ENCODE results near the gene FGF10.

Gene FGF10

DNA sequence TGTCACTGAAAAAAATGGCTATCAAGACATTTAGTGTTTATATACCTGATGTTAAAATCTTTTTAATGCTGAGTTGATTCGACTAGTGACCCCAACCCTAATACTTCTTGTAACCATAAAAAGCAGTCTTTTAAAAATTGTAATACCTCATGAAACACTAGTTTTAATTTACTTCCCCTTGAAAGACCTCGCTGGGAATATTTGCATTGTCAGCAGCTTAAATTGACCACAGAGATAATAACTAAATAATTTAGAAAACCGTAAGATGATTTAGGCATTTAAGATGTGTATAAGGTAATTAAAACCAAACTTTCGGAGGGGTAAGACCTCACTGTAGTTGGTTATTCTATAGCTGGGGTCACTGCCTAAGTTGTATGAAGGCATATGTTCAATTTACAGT, 89.8 kb downstream of the FGF10 start:
- peaks cover 48% of the 10 kb centered on the region for H3K27me3 ChIP-seq (ENCODE audit: insufficient read depth, low read depth, severe bottlenecking)
- H3K36me3 ChIP-seq, result no peaks in the 10 kb centered on the region
- no peaks in the 10 kb centered on the region for H3K9me3 ChIP-seq (ENCODE audit: severe bottlenecking)
- TF ChIP-seq, protein P1, sequence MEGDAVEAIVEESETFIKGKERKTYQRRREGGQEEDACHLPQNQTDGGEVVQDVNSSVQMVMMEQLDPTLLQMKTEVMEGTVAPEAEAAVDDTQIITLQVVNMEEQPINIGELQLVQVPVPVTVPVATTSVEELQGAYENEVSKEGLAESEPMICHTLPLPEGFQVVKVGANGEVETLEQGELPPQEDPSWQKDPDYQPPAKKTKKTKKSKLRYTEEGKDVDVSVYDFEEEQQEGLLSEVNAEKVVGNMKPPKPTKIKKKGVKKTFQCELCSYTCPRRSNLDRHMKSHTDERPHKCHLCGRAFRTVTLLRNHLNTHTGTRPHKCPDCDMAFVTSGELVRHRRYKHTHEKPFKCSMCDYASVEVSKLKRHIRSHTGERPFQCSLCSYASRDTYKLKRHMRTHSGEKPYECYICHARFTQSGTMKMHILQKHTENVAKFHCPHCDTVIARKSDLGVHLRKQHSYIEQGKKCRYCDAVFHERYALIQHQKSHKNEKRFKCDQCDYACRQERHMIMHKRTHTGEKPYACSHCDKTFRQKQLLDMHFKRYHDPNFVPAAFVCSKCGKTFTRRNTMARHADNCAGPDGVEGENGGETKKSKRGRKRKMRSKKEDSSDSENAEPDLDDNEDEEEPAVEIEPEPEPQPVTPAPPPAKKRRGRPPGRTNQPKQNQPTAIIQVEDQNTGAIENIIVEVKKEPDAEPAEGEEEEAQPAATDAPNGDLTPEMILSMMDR (IDR thresholded peaks at IDR 0.05; ENCODE audit: low read depth, low read length), result no peak
- DNase-seq, result no peak
- H3K4me3 ChIP-seq (ENCODE audit: low read depth, low read length), result no peak overlapping the region
- H3K27ac ChIP-seq, result no peak overlapping the region

GRCh38 chr5:44294516-44294915, 94.7 kb downstream of the FGF10 start:
- peaks cover 50% of the 10 kb centered on the region for H3K27me3 ChIP-seq (ENCODE audit: insufficient read depth, low read depth, severe bottlenecking)
- H3K4me3 ChIP-seq (ENCODE audit: low read depth, low read length), result no peak overlapping the region
- no peak for DNase-seq
- no peak overlapping the region for H3K27ac ChIP-seq
- TF ChIP-seq, protein P1 (IDR thresholded peaks at IDR 0.05; ENCODE audit: low read depth, low read length), result no peak
- H3K36me3 ChIP-seq, result no peaks in the 10 kb centered on the region
- H3K9me3 ChIP-seq (ENCODE audit: severe bottlenecking), result no peaks in the 10 kb centered on the region

- no peak overlapping the region for H3K27ac ChIP-seq
- peaks cover 60% of the 10 kb centered on the region for H3K27me3 ChIP-seq (ENCODE audit: insufficient read depth, low read depth, severe bottlenecking)
- no peaks in the 10 kb centered on the region for H3K9me3 ChIP-seq (ENCODE audit: severe bottlenecking)
- no peak for DNase-seq
- H3K4me3 ChIP-seq (ENCODE audit: low read depth, low read length), result no peak overlapping the region
- TF ChIP-seq, protein P1 (IDR thresholded peaks at IDR 0.05; ENCODE audit: low read depth, low read length), result no peak
- H3K36me3 ChIP-seq, result no peaks in the 10 kb centered on the region
Measured at GRCh38 chr5:44292736-44293135, 96.5 kb downstream of the FGF10 start.

GRCh38 chr5:44278469-44278868, 110.8 kb downstream of the FGF10 start:
- Histone ChIP-seq H3K9me3 (ENCODE audit: severe bottlenecking) (no peaks in the 10 kb centered on the region), H3K36me3 (no peaks in the 10 kb centered on the region), H3K27me3 (ENCODE audit: insufficient read depth, low read depth, severe bottlenecking) (peaks cover 44% of the 10 kb centered on the region), H3K27ac (no peak overlapping the region), H3K4me3 (ENCODE audit: low read depth, low read length) (no peak overlapping the region)
- DNase-seq, result no peak
- TF ChIP-seq, protein P1 (IDR thresholded peaks at IDR 0.05; ENCODE audit: low read depth, low read length), result no peak

GRCh38 chr5:44275908-44276307, 113.3 kb downstream of the FGF10 start:
- DNase-seq, result no peak
- H3K27me3 ChIP-seq (ENCODE audit: insufficient read depth, low read depth, severe bottlenecking), result peaks cover 52% of the 10 kb centered on the region
- TF ChIP-seq, protein P1 (IDR thresholded peaks at IDR 0.05; ENCODE audit: low read depth, low read length), result no peak
- no peak overlapping the region for H3K27ac ChIP-seq
- H3K36me3 ChIP-seq, result no peaks in the 10 kb centered on the region
- no peaks in the 10 kb centered on the region for H3K9me3 ChIP-seq (ENCODE audit: severe bottlenecking)
- H3K4me3 ChIP-seq (ENCODE audit: low read depth, low read length), result no peak overlapping the region

- no peak overlapping the region for H3K27ac ChIP-seq
- DNase-seq, result no peak
- H3K4me3 ChIP-seq (ENCODE audit: low read depth, low read length), result no peak overlapping the region
- no peaks in the 10 kb centered on the region for H3K36me3 ChIP-seq
- peaks cover 47% of the 10 kb centered on the region for H3K27me3 ChIP-seq (ENCODE audit: insufficient read depth, low read depth, severe bottlenecking)
- TF ChIP-seq, protein P1 (IDR thresholded peaks at IDR 0.05; ENCODE audit: low read depth, low read length), result no peak
- no peaks in the 10 kb centered on the region for H3K9me3 ChIP-seq (ENCODE audit: severe bottlenecking)
Measured at GRCh38 chr5:44275329-44275728, 113.9 kb downstream of the FGF10 start.
